ENCODE measurements around the gene NT5M.

The NT5M gene

DNA sequence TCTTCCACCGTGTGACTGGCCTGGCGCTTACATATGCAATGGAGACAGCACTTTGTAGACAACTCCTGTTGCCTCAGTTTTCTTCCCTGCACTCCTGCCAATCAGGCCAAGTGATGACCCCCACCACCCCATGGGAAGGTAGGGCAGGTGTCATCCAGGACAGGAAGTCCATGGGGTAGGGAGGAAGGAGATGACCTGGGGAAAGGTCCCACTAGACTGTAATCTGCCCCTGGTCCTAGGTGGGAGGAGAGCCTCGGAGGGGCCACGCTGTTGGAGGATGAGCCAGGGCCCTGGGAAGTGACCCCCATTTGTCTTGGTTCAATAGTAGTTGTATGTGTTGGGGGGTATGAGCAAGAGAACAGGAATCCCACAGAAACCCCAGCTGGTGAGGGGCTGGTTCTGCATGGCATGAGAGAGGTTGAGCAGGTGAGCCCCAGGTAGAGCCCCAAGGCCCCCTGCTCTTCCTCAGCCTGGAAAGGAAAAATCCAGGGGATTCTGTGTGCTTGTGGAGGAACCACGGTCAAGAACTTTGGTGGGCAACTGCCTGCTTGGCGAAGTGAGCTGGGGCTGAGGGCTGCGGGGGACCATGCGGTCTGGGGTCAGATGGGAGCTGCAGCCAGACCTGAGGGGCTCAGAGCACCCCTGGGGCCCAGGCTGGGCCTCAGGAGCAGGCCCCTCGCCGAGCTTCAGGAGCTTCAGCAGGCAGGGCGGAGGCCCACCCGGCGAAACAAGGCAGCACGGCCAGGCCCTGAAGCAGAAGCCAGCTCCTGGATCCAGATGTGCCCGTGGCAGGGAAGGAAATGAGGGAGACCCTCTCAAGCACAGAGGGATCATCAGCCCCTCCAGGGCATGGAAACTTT is 50.7 kb downstream of the NT5M start:
- no peak overlapping the region for H3K27ac ChIP-seq
- DNase-seq (ENCODE audit: low spot score): no peak
- TF ChIP-seq, protein P1, sequence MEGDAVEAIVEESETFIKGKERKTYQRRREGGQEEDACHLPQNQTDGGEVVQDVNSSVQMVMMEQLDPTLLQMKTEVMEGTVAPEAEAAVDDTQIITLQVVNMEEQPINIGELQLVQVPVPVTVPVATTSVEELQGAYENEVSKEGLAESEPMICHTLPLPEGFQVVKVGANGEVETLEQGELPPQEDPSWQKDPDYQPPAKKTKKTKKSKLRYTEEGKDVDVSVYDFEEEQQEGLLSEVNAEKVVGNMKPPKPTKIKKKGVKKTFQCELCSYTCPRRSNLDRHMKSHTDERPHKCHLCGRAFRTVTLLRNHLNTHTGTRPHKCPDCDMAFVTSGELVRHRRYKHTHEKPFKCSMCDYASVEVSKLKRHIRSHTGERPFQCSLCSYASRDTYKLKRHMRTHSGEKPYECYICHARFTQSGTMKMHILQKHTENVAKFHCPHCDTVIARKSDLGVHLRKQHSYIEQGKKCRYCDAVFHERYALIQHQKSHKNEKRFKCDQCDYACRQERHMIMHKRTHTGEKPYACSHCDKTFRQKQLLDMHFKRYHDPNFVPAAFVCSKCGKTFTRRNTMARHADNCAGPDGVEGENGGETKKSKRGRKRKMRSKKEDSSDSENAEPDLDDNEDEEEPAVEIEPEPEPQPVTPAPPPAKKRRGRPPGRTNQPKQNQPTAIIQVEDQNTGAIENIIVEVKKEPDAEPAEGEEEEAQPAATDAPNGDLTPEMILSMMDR (conservative IDR thresholded peaks at IDR 0.05; ENCODE audit: low read depth): no peak
- ChIA-PET POLR2A (ENCODE audit: low non-redundant PET) (no interaction called here), CTCF (interaction anchor here (0.8 to 2.3 kb wide), 5 partner anchors 143 to 288 kb away, joined by 3 to 23 read pairs (median 6); no protein-coding TSS in a partner anchor)

- ChIA-PET CTCF (interaction anchor here (0.6 to 2.3 kb wide), 19 partner anchors 9 to 335 kb away, joined by 3 to 23 read pairs (median 3); no protein-coding TSS in a partner anchor), POLR2A (ENCODE audit: low non-redundant PET) (no interaction called here)
- TF ChIP-seq, protein P1 (conservative IDR thresholded peaks at IDR 0.05; ENCODE audit: low read depth): peak; percentile 85
- DNase-seq (ENCODE audit: low spot score): peak; percentile 74
- H3K27ac ChIP-seq: no peak overlapping the region
These were observed 51.6 kb downstream of the NT5M start for GRCh38 chr17:17354560-17355349.

DNA sequence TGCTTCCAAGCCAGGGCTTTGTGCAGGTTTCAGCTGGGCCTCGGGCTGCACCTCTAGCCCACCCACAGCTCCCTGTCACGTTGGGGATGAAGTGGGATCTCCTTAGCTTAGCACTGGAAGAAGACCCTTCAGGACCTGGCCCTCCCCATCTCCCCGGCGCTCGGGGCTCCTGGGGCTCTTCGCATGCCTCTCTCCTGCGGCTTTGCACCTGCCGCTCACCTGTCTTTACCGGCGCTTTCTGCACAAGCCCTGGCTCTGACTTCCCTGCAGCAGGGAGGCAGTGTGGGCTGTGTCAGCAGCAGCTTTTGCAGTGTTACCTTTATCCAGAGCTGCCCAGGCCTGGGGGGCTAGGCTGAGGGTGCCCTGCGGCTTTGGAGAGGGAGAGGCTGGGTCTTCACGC is 52.3 kb downstream of the NT5M start:
- no peak for DNase-seq (ENCODE audit: low spot score)
- CTCF ChIA-PET: interaction anchor here (0.6 to 2.3 kb wide), 16 partner anchors 9 to 326 kb away, joined by 3 to 23 read pairs (median 3); no protein-coding TSS in a partner anchor
- TF ChIP-seq, protein P1 (conservative IDR thresholded peaks at IDR 0.05; ENCODE audit: low read depth): no peak
- POLR2A ChIA-PET (ENCODE audit: low non-redundant PET): no interaction called here
- no peak overlapping the region for H3K27ac ChIP-seq

- DNase-seq (ENCODE audit: low spot score): peak; percentile 80
- TF ChIP-seq, protein P1 (conservative IDR thresholded peaks at IDR 0.05; ENCODE audit: low read depth): peak; percentile 99
- H3K27ac ChIP-seq: no peak overlapping the region
- ChIA-PET POLR2A (ENCODE audit: low non-redundant PET) (no interaction called here), CTCF (interaction anchor here (0.6 to 0.9 kb wide), 7 partner anchors 10 to 286 kb away, joined by 3 to 7 read pairs (median 3); partner anchors contain the start of gene RASD1)
These were observed 53.2 kb downstream of the NT5M start for GRCh38 chr17:17356149-17356930.

GRCh38 chr17:17356931-17357270 is 53.7 kb downstream of the NT5M start:
- ChIA-PET POLR2A (ENCODE audit: low non-redundant PET) (no interaction called here), CTCF (interaction anchor here (0.6 to 0.9 kb wide), 4 partner anchors 9 to 285 kb away, joined by 3 to 7 read pairs (median 4); partner anchors contain the start of gene RASD1)
- TF ChIP-seq, protein P1 (conservative IDR thresholded peaks at IDR 0.05; ENCODE audit: low read depth): no peak
- no peak for DNase-seq (ENCODE audit: low spot score)
- H3K27ac ChIP-seq: no peak overlapping the region

All from RWPE1 (cell line).